ENCODE measurements around the gene DMBT1.
A peak's percentile ranks its signal among the peaks of the same experiment; 100 is the strongest.

Gene DMBT1

DNA sequence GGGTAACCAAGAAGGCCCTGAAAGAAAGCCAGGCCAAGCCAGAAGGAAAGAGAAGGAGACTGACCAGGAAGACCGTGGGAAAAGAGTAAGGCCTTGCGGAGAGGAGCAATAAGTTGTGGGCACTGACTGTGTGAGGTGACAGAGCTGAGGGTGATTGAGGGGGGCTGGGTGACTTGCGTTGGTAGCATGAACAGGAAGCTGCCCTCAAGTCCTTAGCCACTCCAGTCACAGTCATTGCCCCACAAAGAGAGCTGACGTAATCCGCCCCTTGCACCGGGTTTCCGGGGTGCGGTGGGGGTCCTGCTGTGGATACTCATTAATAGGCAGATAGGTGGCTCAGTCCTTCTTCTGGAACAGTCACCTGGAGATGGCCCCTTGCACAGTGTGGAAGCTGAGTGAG is 16.1 kb upstream of the DMBT1 start:
- DNase-seq (ENCODE audit: low read depth, low spot score), result no peak
- H3K4me3 ChIP-seq (ENCODE audit: low read length), result no peak overlapping the region

GRCh38 chr10:122546242-122546641 is 14.3 kb upstream of the DMBT1 start:
- no peak overlapping the region for H3K4me3 ChIP-seq (ENCODE audit: low read length)
- no peak for DNase-seq (ENCODE audit: low read depth, low spot score)

DNA sequence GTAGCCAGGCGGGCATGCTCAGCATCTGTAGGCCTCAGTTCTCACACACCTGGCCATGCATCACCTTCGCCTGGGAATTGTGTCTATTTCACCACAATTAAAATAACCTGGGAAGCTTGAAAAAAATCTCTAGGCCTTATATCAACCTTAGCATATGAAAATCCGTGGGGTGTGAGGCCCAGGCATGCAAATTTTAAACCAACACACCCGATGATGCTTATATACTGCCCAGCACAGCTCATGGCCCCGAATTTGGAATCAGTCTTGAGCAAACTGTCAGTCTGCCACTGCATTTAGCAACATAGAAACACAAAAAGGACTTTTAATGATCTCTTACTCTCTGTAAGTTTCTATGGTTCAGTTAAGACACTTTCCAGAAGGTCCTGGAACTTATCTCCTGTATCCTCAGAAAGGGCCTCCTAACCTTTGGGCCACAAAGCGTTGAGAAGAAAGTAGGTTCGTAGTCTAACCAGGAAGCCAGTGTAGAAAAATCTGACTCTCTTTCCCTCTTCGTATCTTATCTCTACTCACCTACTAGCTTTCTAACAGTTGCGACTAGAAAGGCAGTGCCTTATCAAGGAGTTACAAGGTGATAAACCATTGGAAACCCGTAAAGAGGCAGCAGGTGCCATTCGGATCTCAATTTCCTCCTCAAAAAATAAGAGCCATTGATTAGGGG is 12.0 kb upstream of the DMBT1 start:
- DNase-seq (ENCODE audit: low read depth, low spot score), result no peak
- no peak overlapping the region for H3K4me3 ChIP-seq (ENCODE audit: low read length)

DNA sequence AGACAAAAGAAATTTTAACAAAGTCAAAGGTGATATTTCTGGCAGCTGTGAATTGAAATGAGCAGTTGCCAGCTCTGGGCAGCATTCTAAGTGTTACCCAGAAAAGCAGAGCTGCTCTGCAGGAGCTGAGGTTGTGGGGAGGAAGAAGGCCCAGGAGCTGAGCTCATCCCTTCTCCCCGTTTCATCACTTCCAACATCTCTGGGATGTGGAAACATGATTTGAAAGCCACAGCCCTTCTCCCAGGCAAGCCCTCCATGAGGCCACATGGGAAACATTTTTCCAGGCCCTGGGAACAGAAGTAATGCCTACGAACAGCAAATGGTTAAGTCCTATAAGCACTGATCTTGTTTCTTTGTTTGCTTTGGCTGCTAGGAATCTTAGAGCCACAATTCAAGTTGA is 10.9 kb upstream of the DMBT1 start:
- DNase-seq (ENCODE audit: low read depth, low spot score), result no peak
- no peak overlapping the region for H3K4me3 ChIP-seq (ENCODE audit: low read length)

- DNase-seq (ENCODE audit: low read depth, low spot score), result no peak
- H3K4me3 ChIP-seq (ENCODE audit: low read length), result no peak overlapping the region
These were observed 10.1 kb upstream of the DMBT1 start for GRCh38 chr10:122550427-122550826.

DNA sequence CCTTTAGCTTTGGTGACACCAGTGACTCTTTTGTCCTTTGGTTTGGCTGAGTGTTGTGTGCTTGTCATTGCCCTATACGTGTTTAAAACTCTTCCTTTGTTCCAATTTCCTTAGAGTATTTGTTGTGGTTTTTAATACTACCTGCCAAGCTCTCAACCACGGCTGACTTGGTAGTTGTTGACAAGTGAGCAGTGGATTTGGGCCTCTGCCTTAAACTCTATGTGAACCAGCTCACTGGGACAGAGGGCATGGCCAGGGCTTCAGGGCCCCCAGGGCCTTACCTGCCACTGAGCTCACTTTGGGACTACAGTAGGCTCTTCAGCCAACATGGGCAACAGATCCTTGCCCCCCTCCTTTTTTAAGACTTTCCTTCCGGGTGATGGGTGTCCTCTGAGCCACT is 9.6 kb upstream of the DMBT1 start:
- no peak overlapping the region for H3K4me3 ChIP-seq (ENCODE audit: low read length)
- DNase-seq (ENCODE audit: low read depth, low spot score), result peak; percentile 68

- peak; percentile 74 for DNase-seq (ENCODE audit: low read depth, low spot score)
- no peak overlapping the region for H3K4me3 ChIP-seq (ENCODE audit: low read length)
These were observed 9.1 kb upstream of the DMBT1 start for GRCh38 chr10:122551450-122551849.

GRCh38 chr10:122553341-122553740 is 7.2 kb upstream of the DMBT1 start:
- H3K4me3 ChIP-seq (ENCODE audit: low read length), result no peak overlapping the region
- DNase-seq (ENCODE audit: low read depth, low spot score), result no peak

DNA sequence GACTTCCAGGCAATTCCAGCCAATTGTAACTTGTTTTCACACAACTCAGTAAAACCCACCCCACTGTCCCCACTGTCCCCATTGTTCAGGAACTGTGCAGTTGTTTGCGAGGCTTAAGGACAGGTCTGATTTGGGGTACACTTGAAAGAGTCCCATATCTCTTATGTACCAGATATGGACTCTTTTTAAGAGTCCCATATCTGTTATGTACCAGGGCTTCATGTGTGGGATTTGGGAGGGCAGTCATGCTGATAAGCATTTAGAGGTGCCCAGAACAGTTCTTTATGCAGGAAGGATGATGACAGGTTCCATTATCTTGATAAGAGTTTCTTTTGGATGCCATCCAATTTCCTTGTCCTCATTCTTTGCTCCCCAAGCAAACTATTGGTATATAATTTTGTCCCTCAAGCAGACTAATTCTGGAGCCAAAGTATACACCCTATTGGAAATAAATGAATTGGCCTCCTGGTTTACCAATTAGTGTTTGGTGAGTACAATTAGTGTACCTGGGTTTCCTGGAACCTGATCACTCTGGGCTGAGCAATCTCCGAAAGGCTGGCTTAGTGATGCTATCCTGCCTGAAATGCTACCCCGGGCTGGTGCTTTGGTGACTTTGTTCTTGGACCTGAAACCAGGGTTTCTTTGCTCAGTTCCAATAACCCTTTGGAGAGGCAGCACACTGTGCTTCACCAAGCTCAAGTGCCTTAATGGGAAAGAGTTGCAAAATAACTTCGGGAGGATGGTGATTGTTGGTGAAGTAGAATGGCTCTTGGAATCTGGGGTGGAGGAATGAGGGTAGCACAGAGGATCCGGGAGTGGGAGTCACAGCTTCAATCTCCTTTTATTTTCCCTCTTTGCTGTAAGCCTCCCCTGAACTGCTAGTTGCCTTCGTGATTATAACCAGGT is 6.2 kb upstream of the DMBT1 start:
- no peak overlapping the region for H3K4me3 ChIP-seq (ENCODE audit: low read length)
- DNase-seq (ENCODE audit: low read depth, low spot score), result no peak

DNA sequence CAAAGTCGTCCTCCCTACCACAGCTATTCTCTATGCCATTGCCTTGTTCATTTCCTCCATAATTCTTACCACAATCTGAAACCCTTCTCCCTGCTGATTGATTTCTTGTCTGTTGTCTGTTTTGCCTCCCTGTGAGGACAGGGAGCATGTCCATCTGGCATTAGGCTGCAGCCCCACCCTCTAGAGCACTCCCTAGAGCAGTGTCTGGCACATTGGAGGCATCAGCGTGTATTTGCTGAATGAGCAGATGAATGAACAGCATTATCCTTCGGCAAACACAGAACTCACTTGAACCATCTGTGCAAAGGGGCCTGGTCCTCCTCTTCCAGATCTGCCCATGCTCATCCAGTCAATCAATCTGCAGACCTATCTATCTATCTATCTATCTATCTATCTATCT is 5.1 kb upstream of the DMBT1 start:
- H3K4me3 ChIP-seq (ENCODE audit: low read length), result no peak overlapping the region
- DNase-seq (ENCODE audit: low read depth, low spot score), result no peak

- DNase-seq (ENCODE audit: low read depth, low spot score), result no peak
- H3K4me3 ChIP-seq (ENCODE audit: low read length), result no peak overlapping the region
These were observed 3.0 kb upstream of the DMBT1 start for GRCh38 chr10:122557516-122557915.

GRCh38 chr10:122558452-122558851 is 2.1 kb upstream of the DMBT1 start:
- peak; percentile 91 for DNase-seq (ENCODE audit: low read depth, low spot score)
- peak overlapping the region; percentile 23 for H3K4me3 ChIP-seq (ENCODE audit: low read length)

GRCh38 chr10:122559228-122559627 is 1.3 kb upstream of the DMBT1 start:
- H3K4me3 ChIP-seq (ENCODE audit: low read length), result no peak overlapping the region
- no peak for DNase-seq (ENCODE audit: low read depth, low spot score)

DNA sequence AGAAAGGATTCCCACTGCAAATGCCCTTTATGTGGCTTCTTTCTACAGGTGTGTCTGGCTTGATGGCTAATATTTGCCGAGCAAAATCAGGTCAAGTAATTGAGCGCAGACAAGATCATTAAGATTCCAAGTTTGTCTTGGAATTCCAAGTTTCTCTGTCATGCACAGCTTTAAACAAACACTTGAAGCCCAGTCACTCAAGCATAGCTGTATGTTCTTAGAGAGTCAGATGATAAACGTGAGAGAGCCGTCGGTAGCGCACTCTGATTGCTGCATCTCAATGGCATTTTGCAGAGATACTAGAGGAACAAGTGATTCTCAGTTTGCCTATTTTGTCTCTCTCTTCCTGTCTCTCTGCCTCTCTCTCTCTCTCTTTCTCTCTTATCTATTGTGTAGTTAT is 658 bp downstream of the DMBT1 start:
- DNase-seq (ENCODE audit: low read depth, low spot score), result no peak
- no peak overlapping the region for H3K4me3 ChIP-seq (ENCODE audit: low read length)

DNA sequence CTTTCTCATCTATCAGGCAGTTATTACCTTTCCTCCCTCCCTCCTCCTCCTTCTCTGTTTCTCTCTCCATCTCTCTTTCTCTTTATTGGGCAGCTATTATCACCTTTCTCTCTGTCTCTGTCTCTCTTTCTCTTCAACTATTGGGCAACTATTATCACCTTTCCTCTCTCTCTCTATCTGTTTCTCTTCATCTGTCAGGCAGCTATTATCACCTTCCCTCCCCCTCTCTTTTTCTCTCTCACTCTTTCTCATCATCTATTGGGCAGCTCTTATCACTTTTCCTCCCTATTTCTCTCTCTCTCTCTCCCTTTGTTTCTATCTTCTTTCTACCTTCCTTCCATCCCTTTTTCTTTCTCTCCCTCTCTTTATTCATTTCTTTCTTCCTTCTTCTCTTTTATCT is 1.2 kb downstream of the DMBT1 start:
- DNase-seq (ENCODE audit: low read depth, low spot score), result no peak
- H3K4me3 ChIP-seq (ENCODE audit: low read length), result no peak overlapping the region

DNA sequence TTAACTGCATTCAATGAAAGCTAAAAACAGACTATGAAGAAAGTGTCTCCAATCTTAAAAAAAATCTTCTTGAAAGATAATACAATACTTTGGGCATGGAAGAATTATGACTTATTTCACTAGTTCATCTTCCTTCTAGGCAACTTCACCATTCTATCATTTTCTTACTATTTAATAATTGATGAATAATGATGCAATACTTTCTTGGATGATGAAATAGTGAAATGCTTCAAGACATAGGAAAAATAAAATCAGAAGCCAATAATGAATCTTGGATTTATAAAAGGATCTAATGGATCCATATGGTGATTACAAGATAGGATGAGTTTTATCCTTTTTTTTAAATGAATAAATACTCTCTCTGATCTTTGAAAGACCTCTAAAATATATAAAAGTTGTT is 4.4 kb downstream of the DMBT1 start:
- no peak overlapping the region for H3K4me3 ChIP-seq (ENCODE audit: low read length)
- no peak for DNase-seq (ENCODE audit: low read depth, low spot score)

DNA sequence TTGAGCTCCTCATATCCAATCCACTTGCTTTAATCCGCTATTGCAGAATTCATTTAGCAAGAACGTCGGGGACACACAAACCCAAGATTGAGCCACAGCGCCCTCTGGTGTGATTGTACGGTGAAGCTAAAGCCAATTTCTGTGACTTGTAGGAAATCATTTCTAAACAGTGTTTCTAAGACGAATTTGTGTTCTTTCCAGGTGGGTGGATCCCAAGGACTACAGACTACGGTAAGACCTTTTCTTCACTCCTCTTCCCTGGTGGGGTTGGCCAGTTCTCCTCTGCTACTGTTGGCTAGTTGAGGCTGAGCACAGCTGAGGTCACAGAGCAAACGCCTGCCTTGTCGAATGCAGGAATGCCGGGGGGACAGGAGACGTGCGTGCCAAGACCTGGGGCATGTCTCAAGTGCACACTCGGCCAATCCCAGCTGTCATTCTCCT is 5.2 kb downstream of the DMBT1 start:
- no peak overlapping the region for H3K4me3 ChIP-seq (ENCODE audit: low read length)
- DNase-seq (ENCODE audit: low read depth, low spot score), result peak; percentile 80

DNA sequence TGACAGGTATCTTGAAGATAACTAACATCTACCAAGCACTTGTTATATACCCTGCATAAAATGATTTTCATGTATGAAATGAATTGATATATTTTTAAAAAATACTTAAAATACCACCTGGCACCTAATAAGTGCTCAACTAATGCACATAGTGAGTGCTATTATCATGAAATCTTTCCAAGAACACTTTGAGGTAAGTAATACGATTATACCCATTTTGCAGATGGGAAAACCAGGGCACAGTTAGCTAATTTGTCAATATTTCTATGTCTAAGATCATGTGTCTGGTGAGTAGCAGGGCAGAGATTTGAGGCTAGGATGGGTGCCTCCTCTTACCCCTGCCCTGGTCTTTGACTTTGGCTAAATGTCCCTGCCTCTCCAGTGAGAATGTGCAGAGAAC is 6.1 kb downstream of the DMBT1 start:
- DNase-seq (ENCODE audit: low read depth, low spot score), result no peak
- H3K4me3 ChIP-seq (ENCODE audit: low read length), result no peak overlapping the region

DNA sequence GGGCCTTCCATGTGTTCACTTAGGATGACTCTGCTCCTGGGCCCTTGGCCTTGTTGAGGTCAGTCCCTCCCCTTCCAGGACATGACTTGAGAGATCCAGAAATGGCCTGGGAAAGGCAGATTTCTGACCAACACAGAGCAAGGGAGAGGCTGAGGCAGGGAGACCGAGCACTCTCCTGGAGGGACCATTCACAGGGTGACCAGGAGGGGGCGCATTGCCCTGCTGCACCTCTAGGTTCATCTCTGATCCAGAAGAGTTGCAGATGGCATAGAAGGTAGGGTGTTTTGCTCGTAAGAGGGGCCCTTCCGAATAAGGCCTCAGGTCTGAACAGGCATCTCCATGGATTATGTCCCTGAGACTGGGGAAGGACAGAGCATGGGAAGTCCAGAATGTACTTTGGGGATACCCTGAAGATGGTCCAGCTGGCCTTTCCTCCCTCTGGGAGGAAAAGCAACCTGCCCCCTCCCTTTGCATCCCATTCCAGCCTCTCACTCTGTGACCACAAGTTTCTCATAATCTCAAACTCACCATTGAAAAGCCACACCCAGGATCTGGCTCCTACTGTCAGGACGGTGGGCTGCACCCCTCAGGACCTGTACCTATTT is 6.6 kb downstream of the DMBT1 start:
- H3K4me3 ChIP-seq (ENCODE audit: low read length), result no peak overlapping the region
- DNase-seq (ENCODE audit: low read depth, low spot score), result no peak

DNA sequence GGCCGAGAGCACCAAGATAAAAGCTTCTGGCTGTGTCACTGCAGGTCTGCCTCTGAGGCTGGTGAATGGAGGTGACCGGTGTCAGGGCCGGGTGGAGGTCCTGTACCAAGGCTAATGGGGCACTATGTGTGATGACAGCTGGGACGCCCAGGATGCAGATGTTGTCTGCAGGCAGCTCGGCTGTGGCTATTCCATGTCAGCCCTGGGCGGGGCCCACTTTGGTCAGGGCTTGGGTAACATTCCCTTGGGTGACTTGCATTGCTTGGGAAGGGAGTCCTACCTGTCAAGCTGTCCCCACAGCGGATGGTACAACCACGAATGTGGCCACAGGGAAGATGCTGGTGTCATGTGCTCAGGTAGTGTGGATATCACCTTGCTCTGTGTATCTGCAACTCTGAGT is 8.0 kb downstream of the DMBT1 start:
- DNase-seq (ENCODE audit: low read depth, low spot score), result no peak
- H3K4me3 ChIP-seq (ENCODE audit: low read length), result no peak overlapping the region
